ENCODE data around the gene IRF2BPL. TPM values are rescaled to one million over a fixed set of nuclear protein-coding genes. Genes with fewer than 3 reads are reported as not detected.
A peak's percentile ranks its signal among the peaks of the same experiment; 100 is the strongest.

The IRF2BPL gene
- total RNA-seq, 4 donors from 2014 or later, result 10.3 to 20.6 (median 16.4) TPM

GRCh38 chr14:77069551-77069950 lies 41.0 kb upstream of the IRF2BPL start:
- DNase-seq, result no peak
- Histone ChIP-seq H3K9me3 (no peaks in the 10 kb centered on the region), H3K4me1 (peaks cover 0 to 12% (median 0%) of the 10 kb centered on the region in 4 donors), H3K27ac (no peak overlapping the region), H3K36me3 (no peaks in the 10 kb centered on the region), H3K27me3 (no peaks in the 10 kb centered on the region), H3K4me3 (no peak overlapping the region)
- TF ChIP-seq CTCF (IDR thresholded peaks at IDR 0.05), result no peak
- TF ChIP-seq POLR2A (IDR thresholded peaks at IDR 0.05), result no peak

DNA sequence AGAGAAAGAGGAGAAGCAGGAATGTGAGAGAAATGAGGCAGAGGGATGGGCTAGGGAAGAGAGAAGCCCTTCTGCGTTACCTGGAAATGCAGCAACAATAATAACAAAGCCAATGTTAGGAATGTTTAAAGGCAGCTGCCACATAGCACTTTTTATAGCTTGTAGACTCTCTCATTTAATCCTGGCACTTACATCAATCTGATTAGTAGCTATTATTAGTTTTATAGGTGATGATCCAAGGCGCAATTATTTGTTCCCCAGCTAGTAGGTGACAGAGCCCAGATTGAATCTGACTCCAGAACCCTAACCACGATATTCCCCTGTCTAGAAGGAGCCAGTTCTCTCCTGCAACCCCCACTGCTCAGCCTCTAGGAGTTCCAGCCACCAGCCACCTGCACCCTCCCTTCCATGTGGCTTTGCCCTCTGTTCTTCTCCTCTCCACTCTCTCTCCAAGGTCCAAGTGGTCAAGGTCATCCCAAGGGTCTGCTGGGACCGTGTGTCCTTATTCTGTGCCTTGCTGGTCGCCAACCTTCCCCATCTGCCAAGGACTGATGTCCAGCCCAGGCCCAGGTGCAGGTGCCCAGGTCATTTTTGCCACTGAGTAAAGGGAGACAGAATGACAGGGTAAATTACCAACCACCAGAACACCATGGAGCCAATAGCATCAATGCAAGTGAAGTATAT lies 40.2 kb upstream of the IRF2BPL start:
- H3K4me1 ChIP-seq, result peaks cover 0 to 12% (median 0%) of the 10 kb centered on the region in 4 donors
- H3K4me3 ChIP-seq, result no peak overlapping the region
- H3K9me3 ChIP-seq, result no peaks in the 10 kb centered on the region
- no peak for DNase-seq
- TF ChIP-seq POLR2A (IDR thresholded peaks at IDR 0.05), result no peak
- no peak for TF ChIP-seq CTCF (IDR thresholded peaks at IDR 0.05)
- H3K36me3 ChIP-seq, result no peaks in the 10 kb centered on the region
- H3K27me3 ChIP-seq, result no peaks in the 10 kb centered on the region
- no peak overlapping the region for H3K27ac ChIP-seq

DNA sequence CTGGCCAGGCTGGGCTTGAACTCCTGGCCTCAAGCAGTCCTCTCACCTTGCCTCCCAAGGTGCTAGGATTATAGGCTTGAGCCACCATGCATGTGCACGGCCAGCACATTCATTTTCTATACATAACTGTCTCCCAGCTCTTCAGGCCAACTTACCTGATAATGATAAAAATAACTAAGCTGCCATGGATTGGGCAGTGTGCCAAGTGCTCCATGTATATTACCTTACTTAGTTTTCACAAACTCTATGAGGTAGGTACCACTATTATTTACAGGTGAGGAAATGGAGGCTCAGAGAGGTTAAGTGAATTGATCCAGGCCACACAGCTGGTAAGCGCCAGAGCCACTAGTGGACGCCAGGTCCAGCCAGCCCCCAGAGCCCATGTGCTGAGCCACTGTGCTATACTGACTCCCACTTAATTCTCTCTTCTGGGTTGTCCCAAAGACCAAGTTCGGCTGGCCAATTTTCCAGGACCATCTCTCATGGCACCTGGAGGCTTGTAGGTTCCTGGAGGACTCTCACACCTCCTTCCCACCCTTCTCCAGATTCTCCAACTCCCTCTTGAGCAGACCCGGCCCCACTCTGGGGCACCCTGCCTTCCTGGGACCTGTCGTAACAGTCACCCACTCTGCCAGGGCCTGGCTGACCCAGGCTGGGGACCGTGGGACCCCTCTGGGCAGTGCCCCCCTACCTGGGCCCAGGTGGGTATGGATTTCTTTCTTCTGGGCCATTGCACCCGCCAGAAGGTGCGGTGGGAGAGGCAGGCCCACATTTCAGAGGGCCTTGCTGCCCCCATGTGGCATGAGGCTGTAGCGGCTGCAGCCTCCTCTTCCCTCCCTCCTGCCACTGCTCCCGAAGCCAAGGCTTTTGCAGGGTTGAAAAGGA lies 39.4 kb upstream of the IRF2BPL start:
- peak; percentile 48 to 82 (median 75) for DNase-seq
- TF ChIP-seq POLR2A (IDR thresholded peaks at IDR 0.05) (no peak), CTCF (IDR thresholded peaks at IDR 0.05) (peak; percentile 58 to 87 (median 78))
- Histone ChIP-seq H3K27ac (no peak overlapping the region), H3K36me3 (no peaks in the 10 kb centered on the region), H3K9me3 (no peaks in the 10 kb centered on the region), H3K4me3 (no peak overlapping the region), H3K4me1 (peaks cover 0 to 12% (median 0%) of the 10 kb centered on the region in 4 donors), H3K27me3 (no peaks in the 10 kb centered on the region)

- Histone ChIP-seq H3K27me3 (no peaks in the 10 kb centered on the region), H3K4me3 (no peak overlapping the region), H3K27ac (no peak overlapping the region), H3K4me1 (peaks cover 0 to 12% (median 0%) of the 10 kb centered on the region in 4 donors), H3K9me3 (no peaks in the 10 kb centered on the region), H3K36me3 (no peaks in the 10 kb centered on the region)
- TF ChIP-seq CTCF (IDR thresholded peaks at IDR 0.05) (no peak), POLR2A (IDR thresholded peaks at IDR 0.05) (no peak)
- no peak for DNase-seq
These were observed 38.2 kb upstream of the IRF2BPL start for GRCh38 chr14:77066578-77067172.

- DNase-seq, result no peak
- H3K27ac ChIP-seq, result no peak overlapping the region
- no peaks in the 10 kb centered on the region for H3K36me3 ChIP-seq
- no peak for TF ChIP-seq POLR2A (IDR thresholded peaks at IDR 0.05)
- no peak for TF ChIP-seq CTCF (IDR thresholded peaks at IDR 0.05)
- H3K27me3 ChIP-seq, result no peaks in the 10 kb centered on the region
- H3K4me1 ChIP-seq, result peaks cover 0 to 12% (median 0%) of the 10 kb centered on the region in 4 donors
- no peaks in the 10 kb centered on the region for H3K9me3 ChIP-seq
- no peak overlapping the region for H3K4me3 ChIP-seq
These were observed 37.5 kb upstream of the IRF2BPL start for GRCh38 chr14:77065851-77066577.
